NCI-H69 (cell line): Measurements from ENCODE around the gene NECAB2.

Experiments
- DNase-seq: peaks from one replicate; lab custom pipeline; 2025; lab: John Stamatoyannopoulos, UW

The NECAB2 gene

DNA sequence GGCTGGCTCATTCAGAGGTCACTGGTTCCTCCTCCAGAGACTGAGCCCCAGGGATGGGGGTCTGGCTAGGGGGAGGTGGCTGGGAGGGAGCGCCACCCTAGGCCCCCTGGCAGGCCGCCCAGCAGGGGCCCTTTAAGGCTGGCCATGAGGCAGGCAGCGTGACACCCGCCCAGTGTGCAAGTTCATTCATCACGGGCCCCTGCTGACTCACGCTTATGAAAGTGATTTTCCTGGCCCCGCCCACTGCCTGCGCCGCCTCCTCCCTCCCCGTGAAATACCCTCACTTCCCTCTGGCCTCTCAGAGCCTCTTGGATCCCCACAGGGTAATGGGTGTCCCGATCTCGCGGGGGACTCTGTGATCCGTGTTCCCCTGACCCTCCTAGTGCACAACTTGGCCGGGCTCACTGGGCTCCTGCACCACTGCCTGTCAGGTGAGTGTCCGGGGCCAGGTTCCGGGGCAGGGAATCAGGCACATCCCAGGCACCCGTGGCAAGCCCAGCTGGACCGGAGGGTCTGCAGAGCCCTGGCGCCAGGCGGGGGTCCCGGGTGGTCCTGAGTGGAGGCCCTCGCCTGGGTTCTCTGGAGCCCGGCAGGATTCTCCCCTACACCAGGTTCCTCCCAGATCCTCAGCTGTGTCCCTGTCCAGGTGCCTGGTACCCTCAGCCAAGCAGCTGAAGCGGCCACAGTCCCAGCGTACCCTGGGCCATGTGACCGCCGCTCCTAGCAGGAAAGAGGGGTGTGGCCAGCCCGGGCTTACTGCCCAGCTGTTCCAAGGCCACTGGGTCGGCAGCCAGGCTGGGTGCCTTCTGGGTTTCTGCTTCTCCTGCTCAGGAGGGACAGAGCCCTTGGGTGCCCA is 14.9 kb upstream of the NECAB2 start, which contains the start of gene OSGIN1:
Gene OSGIN1, plus strand, starts transcription at position 301 of the 856 bp plus-strand sequence. CDS start 4,432 bp downstream, outside the sequence.
- peak; percentile 76 for DNase-seq

DNA sequence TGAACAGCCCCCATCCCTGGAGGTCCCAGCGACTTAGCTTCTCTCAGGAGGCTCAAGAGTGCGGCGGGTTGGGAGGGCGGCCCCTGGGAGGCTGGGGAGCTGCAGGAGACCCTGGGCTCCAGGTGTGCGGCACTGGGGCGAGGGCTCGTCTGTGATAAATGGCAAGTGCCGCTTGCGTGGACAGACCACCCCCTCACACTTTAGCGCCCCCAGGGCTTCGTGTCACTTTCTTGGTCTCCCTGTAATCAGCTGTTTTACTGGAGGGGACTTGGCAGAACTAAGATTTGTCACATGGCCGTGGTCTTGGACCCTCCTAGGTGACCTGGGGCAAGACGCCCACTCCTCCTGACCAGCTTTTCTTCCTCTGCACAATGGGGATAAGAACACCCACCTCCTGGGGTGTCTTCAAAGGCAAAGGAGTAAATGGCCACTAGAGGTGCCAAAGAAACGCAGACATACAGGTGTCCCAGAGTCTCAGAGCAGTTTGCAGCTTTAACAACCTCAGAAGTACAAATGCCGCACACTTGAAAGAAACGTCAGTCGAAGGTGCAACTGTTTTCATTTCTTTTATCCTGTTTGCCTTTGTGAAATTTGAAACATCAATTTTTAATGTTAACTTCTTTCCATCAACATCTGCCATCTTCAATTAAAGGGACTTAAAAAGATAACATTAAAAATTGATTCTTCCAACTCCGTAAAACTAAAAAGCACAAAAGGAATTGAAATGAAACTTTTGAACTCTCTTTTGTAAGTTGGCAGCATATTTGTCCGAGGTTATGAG is 14.1 kb upstream of the NECAB2 start:
- peak; percentile 60 for DNase-seq

DNA sequence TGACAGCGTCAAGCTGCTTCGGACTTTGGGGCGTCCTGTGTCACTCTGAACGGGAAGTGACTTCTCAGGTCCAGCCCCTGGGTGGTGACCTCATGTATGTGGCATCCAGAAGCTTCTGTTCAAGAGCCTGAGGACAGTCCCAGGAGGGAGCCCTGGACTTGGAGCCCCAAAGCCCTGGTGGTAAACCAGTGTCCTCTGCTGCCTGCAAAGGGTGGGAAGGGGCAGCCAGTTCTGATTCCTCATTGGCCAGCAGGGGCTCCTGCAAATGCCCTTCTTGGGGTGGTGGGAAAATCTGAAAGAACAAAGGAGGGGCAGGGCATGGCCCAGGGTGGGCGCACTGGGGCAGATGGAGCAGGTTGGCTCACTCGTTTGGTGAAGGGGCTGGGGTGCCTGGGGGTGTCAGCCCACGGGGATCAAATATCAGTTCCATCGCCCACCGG is 13.4 kb upstream of the NECAB2 start:
- DNase-seq = no peak

DNA sequence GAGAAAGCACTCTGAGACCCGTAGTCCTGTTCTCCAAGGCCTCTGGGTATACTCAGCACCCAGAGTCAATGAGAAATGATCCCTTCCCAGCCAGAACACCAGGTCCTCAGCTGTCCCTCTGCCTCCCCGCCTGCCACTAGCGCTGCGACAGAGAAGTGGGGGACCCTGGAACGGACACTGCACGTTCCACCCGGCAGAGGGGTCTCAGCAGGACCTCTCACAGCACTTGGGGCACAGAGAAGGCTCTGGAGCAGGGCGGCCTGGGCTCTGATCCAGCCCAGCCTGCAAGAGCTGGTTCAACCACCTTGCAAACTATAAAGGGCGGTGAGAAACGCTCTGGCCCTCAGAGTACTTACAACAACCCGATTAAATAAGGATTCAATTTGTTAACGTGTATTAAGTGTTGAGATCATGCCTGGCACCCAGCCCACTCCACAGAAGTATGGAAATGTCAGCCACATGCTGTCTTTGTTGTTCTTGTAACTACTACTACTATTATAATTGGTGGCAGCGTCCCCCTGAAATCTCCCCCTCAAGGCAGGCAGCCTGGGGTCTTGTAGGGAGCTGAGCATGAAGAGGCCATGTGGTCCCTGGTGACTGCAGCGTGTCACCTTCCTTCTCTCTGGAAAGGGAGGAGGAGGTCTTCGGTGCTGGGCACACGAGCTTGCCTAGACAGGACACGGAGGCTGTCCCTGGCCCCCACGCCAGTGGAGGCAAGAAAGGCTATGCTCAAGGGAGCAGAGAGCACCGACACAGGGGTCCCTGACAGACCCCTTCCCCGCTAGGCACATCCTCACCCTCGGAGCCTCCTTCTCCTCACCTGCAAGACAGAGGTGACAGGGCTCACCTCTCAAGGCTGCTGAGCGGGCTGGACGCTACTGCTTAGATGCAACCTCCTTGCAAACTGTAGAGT is 12.6 kb upstream of the NECAB2 start:
- DNase-seq = peak; percentile 20

DNA sequence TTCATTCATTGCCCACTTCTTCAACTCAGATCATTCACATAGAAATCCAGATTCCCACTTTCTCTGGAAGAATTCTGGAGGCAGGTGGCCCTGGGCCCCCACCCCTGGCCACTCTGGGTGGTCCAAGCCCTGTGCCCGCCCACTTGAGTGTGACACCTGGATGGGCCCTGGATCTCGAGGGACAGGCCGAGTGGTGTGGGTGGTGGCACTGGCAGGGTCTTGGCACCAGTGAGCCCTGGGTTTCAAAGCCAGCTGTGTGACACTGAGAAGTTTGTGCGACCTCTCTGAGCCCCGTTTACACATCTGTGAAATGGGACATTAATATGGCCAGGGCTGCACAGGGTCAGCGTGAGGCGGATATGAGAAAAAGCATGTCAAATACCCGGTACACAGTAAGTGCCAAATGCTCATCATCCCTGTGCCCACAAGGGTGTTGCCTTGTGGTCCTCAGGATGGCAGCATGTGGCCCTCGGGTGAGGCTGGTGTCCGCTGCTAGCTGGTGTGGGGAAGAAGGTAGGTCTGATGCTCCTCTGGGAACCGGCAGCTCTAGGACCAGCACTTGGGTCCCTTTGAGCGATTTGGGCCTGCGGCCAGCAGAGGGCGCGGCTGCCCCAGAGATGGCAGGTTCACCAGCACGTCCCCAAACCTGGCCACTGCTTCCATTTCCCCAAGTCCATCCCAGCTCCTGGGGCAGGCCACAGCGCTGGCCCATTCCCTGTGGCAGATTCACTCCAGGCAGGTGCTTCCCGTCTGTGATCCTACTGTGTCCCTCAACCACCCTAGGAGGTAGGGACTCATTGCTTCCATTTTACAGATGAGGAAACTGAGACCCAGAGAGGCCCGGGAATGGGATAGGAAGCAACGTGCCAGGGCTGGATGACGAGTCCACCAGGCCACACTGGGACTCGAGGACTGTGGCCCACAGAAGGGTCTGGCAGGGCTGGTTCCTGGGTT is 11.4 kb upstream of the NECAB2 start:
- peak; percentile 72 for DNase-seq

DNA sequence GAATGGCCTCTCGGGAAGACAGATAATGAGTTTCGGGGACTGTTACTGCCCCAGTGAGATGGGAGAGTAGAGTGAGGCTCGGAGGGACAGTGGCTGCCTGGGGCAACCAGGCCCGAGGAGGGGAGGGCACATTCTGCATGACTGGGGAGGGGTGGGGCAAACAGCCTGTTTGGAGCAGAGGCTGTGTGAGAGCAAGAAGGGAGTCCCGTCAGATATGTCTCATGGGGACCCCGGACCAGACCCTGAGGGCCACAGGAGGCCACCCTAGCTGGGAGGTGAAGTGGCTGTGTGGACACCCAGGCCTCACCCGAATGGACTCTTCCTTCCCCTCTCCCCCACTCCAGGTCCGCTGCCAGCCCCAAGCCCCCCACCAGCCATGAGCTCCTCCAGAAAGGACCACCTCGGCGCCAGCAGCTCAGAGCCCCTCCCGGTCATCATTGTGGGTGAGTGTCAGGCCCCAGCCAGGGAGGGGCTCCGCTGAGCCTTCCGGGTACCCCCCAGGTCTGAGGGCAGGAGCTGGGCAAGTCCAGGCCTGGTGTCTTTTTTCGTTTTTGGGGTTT is 10.7 kb upstream of the NECAB2 start:
- DNase-seq = no peak

DNA sequence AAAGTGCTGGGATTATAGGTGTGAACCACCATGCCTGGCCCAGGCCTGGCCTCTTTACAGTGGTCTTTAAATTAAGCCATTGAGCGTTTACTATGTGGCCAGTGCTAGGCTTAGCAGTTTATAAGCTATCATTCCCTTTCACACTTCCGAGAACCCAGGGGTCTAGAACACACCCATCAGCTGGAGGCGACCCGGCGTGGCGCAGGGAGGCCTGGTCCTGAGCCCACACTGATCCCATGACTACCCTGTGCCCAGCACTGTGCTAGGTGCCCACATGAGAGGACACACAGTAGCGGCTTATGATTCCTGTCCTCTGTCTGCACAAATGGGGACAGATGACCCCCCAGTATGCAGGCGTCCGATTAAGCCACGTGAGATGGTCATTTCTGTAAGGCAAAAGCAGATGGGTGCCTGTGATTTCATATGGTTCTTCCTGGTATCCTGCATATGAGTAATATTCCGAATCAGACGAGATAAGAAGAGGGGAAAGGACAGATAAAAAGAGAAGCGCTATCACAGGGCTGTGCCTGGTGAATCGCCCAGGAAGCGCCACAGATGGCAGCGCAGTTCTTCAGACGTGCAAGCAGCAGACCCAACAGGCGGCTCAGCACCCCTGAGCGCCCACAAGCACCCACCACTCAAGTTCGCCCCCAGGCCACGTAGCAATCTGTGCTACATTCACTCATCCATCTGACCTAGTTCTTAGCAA is 9.8 kb upstream of the NECAB2 start:
- DNase-seq = no peak

DNA sequence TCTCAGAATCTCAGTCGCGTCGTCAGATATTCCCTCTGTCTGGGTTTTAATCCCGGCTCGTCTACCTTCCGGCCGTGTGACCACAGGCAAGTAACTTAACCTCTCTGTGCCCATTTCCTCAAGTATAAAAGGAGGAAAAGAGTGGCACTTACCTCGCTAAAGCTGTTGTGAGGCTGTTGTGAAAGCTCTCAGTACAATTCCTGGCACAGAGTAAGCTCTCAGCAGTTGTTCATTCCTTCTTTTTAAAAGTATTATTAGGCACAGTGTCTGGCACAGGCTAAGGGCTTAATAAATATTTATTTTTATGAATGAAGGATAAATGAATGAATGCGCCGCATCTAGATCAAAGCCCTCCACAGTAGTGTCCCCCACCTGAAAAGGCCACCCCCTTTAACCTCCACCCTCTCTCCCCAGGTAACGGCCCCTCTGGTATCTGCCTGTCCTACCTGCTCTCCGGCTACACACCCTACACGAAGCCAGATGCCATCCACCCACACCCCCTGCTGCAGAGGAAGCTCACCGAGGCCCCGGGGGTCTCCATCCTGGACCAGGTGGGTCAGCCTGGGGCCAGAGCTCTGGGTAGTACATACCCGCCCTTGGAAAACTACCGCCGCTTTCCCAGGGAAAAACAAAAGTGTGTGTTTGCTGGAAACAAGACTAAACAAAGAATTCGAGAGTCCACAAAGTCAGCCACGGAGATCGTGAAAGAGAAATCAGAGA is 9.0 kb upstream of the NECAB2 start:
- no peak for DNase-seq

DNA sequence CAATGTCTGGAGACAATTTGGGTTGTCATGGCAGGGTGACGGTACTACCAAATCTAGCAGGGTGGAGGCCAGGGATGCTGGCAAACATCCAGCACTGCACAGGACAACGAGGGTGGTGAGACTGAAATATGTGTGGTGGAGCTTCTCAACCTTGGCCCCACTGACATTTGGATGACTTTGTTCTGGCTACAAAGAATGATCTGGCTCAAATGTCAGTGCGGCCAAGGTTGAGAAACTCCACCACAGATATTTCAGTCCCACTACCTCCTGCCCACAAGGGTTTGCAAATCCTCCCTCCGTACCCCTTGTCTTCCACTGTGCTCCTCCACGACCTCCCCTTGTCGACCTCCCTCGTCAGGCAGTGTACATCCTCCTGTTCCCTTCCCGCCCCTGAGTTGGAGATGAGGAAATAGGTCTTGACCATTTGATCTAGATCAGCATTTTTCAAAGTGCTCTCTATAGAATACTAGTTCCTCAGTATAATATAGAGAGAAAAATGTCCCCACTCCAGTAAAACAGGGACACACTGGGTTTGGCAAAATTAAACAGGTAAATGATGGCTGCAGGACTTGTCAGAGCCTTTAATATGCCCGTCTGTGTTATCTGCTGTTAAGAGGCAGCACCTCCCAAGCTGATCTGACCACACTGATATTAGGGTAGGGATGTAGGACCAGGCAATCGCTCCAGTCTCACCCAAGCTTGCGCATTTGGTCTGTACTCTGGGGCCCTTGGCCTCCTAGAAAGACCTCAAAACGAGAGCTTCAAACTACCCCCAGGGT is 8.2 kb upstream of the NECAB2 start:
- no peak for DNase-seq

DNA sequence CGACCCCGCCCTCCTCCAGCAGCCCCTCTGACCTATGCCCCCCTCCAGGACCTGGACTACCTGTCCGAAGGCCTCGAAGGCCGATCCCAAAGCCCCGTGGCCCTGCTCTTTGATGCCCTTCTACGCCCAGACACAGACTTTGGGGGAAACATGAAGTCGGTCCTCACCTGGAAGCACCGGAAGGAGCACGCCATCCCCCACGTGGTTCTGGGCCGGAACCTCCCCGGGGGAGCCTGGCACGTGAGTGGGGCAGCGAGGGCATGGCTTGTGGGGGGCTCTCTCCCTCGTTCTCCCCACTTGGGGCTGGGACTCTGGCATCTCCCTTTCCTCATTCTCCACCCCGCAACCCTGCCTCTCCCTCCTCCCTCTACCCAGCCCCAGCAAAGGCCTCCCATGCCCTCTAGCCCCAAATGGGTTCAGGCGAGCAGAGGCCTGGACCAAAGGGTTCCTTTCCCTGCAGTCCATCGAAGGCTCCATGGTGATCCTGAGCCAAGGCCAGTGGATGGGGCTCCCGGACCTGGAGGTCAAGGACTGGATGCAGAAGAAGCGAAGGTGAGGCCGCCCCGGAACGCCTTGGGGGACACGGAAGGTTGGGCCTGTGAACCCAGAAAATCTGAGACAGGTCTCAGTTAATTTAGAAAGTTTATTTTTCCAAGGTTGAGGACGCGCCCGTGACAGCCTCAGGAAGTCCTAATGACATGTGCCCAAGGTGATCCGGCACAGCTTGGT is 7.4 kb upstream of the NECAB2 start:
- no peak for DNase-seq

DNA sequence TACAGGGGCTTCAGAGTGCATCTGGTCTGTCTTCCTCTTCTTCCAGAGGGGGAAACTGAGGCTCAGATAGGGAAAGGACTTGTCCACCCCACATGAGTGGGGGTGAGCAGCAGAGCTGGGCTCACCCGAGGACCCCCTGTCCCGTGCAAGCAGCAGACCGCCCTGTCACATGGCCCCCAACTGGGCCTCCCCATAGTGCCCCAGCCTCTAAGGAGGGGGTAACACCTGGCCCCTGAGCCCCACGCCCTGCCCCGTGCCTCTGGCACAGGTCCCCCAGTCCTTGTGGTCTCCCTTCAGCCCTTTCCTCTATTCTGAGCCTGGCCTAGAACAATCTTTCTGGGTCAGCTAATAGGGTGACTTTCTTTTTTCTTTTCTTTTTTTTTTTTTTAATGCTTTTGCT is 6.5 kb upstream of the NECAB2 start:
- no peak for DNase-seq

DNA sequence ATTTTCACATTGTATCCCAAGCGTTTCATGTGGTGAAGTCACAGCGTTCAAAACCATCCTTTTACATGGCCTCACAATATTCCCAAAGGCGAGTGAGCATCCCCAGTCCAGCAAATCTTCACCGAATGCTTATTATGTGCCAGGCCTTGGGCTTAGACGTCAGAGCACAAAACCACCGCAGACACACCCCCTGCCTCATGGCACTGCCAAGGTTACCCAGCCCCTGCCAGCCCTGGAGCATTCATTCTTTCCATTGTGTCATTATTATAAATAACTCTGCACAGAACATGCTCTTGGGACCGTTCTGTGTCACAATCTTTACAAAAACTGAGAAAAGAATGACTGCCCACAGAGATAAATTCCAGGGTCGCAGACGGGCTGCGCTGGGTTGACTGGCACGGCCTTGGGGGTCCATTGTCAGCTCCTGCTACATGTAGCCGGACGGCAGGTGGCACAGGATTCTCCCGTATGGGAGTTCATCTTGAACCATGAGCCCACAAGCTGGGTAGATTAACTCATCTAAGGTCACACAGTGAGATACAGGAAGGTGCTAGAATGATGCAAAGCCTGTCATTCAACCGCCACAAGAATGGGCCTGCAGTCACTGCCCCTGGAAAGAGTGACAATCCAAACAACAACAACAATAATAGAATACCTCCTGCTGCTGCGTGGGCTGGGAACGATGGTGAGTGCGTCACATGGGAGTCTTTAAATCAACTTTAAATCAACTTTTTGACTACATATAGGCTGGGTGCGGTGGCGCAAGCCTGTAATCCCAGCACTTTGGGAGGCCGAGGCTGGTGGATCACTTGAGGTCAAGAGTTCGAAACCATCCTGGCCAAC is 4.5 kb upstream of the NECAB2 start:
- no peak for DNase-seq

DNA sequence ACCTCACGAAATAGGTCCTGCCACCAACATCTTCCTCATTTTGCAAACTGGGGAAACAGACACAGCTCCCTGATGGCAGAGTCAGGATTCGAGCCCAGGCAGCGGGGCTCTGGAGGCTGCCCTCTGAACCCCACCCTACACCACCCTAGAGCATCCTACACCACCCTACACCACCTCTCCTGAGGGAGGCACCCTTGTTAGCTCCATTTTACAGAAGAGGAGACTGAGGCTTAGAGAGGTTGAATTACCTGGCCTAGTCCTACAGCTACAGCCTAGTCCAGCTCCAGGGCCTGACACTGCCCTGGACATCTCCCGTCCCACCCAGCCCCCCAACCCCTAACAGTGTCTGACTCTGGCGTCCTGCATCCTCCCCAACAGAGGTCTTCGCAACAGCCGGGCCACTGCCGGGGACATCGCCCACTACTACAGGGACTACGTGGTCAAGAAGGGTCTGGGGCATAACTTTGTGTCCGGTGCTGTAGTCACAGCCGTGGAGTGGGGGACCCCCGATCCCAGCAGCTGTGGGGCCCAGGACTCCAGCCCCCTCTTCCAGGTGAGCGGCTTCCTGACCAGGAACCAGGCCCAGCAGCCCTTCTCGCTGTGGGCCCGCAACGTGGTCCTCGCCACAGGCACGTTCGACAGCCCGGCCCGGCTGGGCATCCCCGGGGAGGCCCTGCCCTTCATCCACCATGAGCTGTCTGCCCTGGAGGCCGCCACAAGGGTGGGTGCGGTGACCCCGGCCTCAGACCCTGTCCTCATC is 3.2 kb upstream of the NECAB2 start:
- DNase-seq = no peak

DNA sequence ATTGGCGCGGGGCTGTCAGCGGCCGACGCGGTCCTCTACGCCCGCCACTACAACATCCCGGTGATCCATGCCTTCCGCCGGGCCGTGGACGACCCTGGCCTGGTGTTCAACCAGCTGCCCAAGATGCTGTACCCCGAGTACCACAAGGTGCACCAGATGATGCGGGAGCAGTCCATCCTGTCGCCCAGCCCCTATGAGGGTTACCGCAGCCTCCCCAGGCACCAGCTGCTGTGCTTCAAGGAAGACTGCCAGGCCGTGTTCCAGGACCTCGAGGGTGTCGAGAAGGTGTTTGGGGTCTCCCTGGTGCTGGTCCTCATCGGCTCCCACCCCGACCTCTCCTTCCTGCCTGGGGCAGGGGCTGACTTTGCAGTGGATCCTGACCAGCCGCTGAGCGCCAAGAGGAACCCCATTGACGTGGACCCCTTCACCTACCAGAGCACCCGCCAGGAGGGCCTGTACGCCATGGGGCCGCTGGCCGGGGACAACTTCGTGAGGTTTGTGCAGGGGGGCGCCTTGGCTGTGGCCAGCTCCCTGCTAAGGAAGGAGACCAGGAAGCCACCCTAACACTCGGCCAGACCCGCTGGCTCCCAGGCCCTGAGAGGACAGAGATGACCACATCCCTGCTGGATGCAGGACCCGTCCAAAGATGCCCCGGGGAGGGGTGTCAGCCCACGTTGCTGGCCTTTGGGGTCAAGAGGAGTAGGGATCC is 2.4 kb upstream of the NECAB2 start:
- no peak for DNase-seq

DNA sequence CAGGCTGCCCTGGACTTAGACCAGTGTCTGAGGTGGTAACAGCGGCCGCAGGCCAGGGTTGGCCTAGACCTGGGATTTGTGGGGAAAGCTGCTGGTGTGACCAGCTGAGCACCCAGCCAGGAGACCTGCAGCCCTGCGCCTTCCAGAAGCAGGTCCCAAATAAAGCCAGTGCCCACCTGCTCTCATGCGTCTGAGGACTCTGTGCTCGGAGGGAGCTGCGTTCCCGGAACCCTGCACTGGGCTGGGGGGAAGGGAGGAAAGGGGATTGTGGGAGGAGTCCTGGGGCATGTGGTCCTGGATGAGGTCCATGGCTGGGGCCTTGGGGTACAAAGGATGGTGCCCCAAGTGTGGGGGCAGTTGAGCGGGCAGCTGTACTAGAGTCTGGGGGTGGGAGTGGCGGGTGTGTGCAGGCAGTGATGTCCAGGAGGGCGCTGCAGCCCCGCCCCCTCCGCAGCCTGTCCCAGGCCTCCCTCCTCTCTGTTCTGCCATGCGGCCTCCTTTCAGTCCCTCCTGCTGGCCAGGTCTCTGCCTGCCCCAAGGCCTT is 1.8 kb upstream of the NECAB2 start:
- DNase-seq = no peak
